IMR-90 (cell line): Measurements from ENCODE around the gene PTH1R. TPM values are rescaled to one million over a fixed set of nuclear protein-coding genes. Genes with fewer than 3 reads are reported as not detected.

Source experiments
- ATAC-seq: fragments of 200-7000 bp; cut with Tn5 transposase; 2 replicates; pipeline ENCODE4 v1.9.1; 2020; ENCODE audit warnings: low read depth, mild to moderate bottlenecking, moderate library complexity
- BruUV-seq: library from RNA; stranded (reverse); fragments of 400-500 nt; replicated peaks from 2 replicates; lab custom pipeline; 2021; lab: Mats Ljungman, UMichigan
- CTCF ChIA-PET: fragments of 300-600 bp; formaldehyde crosslinking; extraction: SDS; loops from one replicate; lab custom pipeline; 2021; ENCODE audit warnings: antibody characterized with exemption; lab: Yijun Ruan, JAX
- POLR2A ChIA-PET: fragments of 300-600 bp; sonication (Branson Sonifier 250); formaldehyde crosslinking; loops from one replicate; lab custom pipeline; 2022; ENCODE audit warnings: antibody characterized with exemption; ENCODE audit not compliant: unreplicated experiment; lab: Charles Lee
- DNase-seq: peaks from one replicate; pipeline ENCODE4 v3.0.0; 2013
- H2AFZ ChIP-seq: replicated peaks from 2 replicates; pipeline ENCODE3; 2013; ENCODE audit warnings: low read length, mild to moderate bottlenecking; ENCODE audit not compliant: poor library complexity
- H2AK5ac ChIP-seq: 2 replicates; pipeline ENCODE4 v1.6.1; 2013; ENCODE audit warnings: low read depth, low read length, inconsistent platforms
- H2AK9ac ChIP-seq: replicated peaks from 2 replicates; pipeline ENCODE3; 2013; ENCODE audit warnings: mild to moderate bottlenecking, low read depth, low read length, moderate library complexity; ENCODE audit not compliant: poor library complexity
- H2BK120ac ChIP-seq: 2 replicates; pipeline ENCODE4 v1.6.1; 2013; ENCODE audit warnings: low read depth, low read length, inconsistent platforms
- H2BK15ac ChIP-seq: 3 replicates; pipeline ENCODE4 v1.6.1; 2013; ENCODE audit warnings: low read depth, low read length, inconsistent platforms
- H2BK20ac ChIP-seq: 2 replicates; pipeline ENCODE4 v1.6.1; 2013; ENCODE audit warnings: low read depth, mild to moderate bottlenecking, inconsistent platforms, low read length, moderate library complexity
- H2BK5ac ChIP-seq: 2 replicates; pipeline ENCODE4 v1.6.1; 2013; ENCODE audit warnings: mild to moderate bottlenecking, low read depth, low read length, inconsistent platforms; ENCODE audit not compliant: poor library complexity, severe bottlenecking
- H3K14ac ChIP-seq: replicated peaks from 2 replicates; pipeline ENCODE4 v1.6.1; 2013; ENCODE audit warnings: low read depth, low read length, inconsistent platforms
- H3K18ac ChIP-seq: 2 replicates; pipeline ENCODE4 v1.6.1; 2013; ENCODE audit warnings: low read depth, low read length, control low read depth
- H3K23ac ChIP-seq: 2 replicates; pipeline ENCODE4 v1.6.1; 2013; ENCODE audit warnings: low read depth, low read length, inconsistent platforms
- H3K27ac ChIP-seq: 2 replicates; pipeline ENCODE4 v1.5.1; 2013; ENCODE audit warnings: mild to moderate bottlenecking, control low read depth, low read length; ENCODE audit not compliant: insufficient read depth
- H3K27me3 ChIP-seq: 2 replicates; pipeline ENCODE4 v1.6.1; 2013; ENCODE audit warnings: low read length; ENCODE audit not compliant: control insufficient read depth, insufficient read depth
- H3K36me3 ChIP-seq: 2 replicates; pipeline ENCODE4 v1.6.1; 2013; ENCODE audit warnings: low read length, mixed read lengths; ENCODE audit not compliant: control insufficient read depth, insufficient read depth
- H3K4ac ChIP-seq: 2 replicates; pipeline ENCODE4 v1.6.1; 2013; ENCODE audit warnings: low read depth, low read length, inconsistent platforms
- H3K4me1 ChIP-seq: 2 replicates; pipeline ENCODE4 v1.6.1; 2013; ENCODE audit warnings: low read length, mixed read lengths; ENCODE audit not compliant: control insufficient read depth, insufficient read depth
- H3K4me2 ChIP-seq: 2 replicates; pipeline ENCODE4 v1.6.1; 2013; ENCODE audit warnings: low read depth, mild to moderate bottlenecking, control low read depth, low read length, moderate library complexity
- H3K4me3 ChIP-seq: 2 replicates; pipeline ENCODE4 v1.5.1; 2013; ENCODE audit warnings: low read depth, mild to moderate bottlenecking, control low read depth, low read length, moderate library complexity; ENCODE audit not compliant: insufficient read depth
- H3K56ac ChIP-seq: 2 replicates; pipeline ENCODE4 v1.6.1; 2013; ENCODE audit warnings: low read length, inconsistent platforms; ENCODE audit not compliant: insufficient read depth; ENCODE audit errors: extremely low read depth
- H3K79me1 ChIP-seq, 2 experiments: 2 replicates each; pipeline ENCODE4 v1.6.1; 2013; ENCODE audit warnings: low read length in 2 of 2, inconsistent platforms in 1 of 2, low read depth in 1 of 2
- H3K9ac ChIP-seq: 2 replicates; pipeline ENCODE4 v1.6.1; 2013; ENCODE audit warnings: low read depth, low read length, control low read depth
- H3K9me1 ChIP-seq: 2 replicates; pipeline ENCODE4 v1.6.1; 2013; ENCODE audit warnings: low read length, inconsistent platforms; ENCODE audit not compliant: insufficient read depth
- H3K9me3 ChIP-seq: 2 replicates; pipeline ENCODE4 v1.6.1; 2013; ENCODE audit warnings: low read length; ENCODE audit not compliant: control insufficient read depth, insufficient read depth
- H4K20me1 ChIP-seq: 2 replicates; pipeline ENCODE4 v1.6.1; 2013; ENCODE audit warnings: low read length, inconsistent platforms; ENCODE audit not compliant: insufficient read depth
- H4K5ac ChIP-seq: 2 replicates; pipeline ENCODE4 v1.6.1; 2013; ENCODE audit warnings: mild to moderate bottlenecking, low read depth, low read length, control low read depth
- H4K8ac ChIP-seq, 2 experiments: 2 replicates each; pipeline ENCODE4 v1.6.1; 2013; ENCODE audit warnings: low read depth in 2 of 2, low read length in 2 of 2, control low read depth in 1 of 2, inconsistent platforms in 1 of 2
- H4K91ac ChIP-seq: 2 replicates; pipeline ENCODE4 v1.6.1; 2013; ENCODE audit warnings: low read depth, low read length, inconsistent platforms; ENCODE audit not compliant: insufficient read depth
- BHLHE40 ChIP-seq: fragments of 150-350 bp; IDR thresholded peaks from 2 replicates; pipeline ENCODE4 v1.6.1; 2016; ENCODE audit warnings: mild to moderate bottlenecking, low read depth, low read length
- CEBPB ChIP-seq: IDR thresholded peaks from 2 replicates; pipeline ENCODE4 v1.6.1; 2012; ENCODE audit warnings: low read depth, low read length, improper control_type of control experiment
- CHD1 ChIP-seq: IDR thresholded peaks from 2 replicates; pipeline ENCODE4 v1.6.1; 2012; ENCODE audit warnings: low read depth, low read length, improper control_type of control experiment
- FOS ChIP-seq: fragments of 150-350 bp; IDR thresholded peaks from 2 replicates; pipeline ENCODE4 v1.6.1; 2016; ENCODE audit warnings: low read depth, low read length
- MAFK ChIP-seq: IDR thresholded peaks from 2 replicates; pipeline ENCODE4 v1.6.1; 2012; ENCODE audit warnings: low read depth, low read length, improper control_type of control experiment
- MAZ ChIP-seq: IDR thresholded peaks from 2 replicates; pipeline ENCODE4 v1.6.1; 2012; ENCODE audit warnings: low read depth, mild to moderate bottlenecking, low read length, improper control_type of control experiment, moderate library complexity, borderline replicate concordance
- MXI1 ChIP-seq: IDR thresholded peaks from 2 replicates; pipeline ENCODE4 v1.6.1; 2012; ENCODE audit warnings: low read depth, mild to moderate bottlenecking, low read length, moderate library complexity, borderline replicate concordance
- NFE2L2 ChIP-seq: fragments of 150-350 bp; IDR thresholded peaks from 2 replicates; pipeline ENCODE4 v1.6.1; 2016; ENCODE audit warnings: low read depth, mild to moderate bottlenecking, low read length
- POLR2A ChIP-seq: IDR thresholded peaks from 2 replicates; pipeline ENCODE4 v1.6.1; 2012; ENCODE audit warnings: mild to moderate bottlenecking, low read depth, low read length
- RAD21 ChIP-seq: IDR thresholded peaks from 2 replicates; pipeline ENCODE4 v1.6.1; 2012; ENCODE audit warnings: low read length, improper control_type of control experiment
- RCOR1 ChIP-seq: IDR thresholded peaks from 2 replicates; pipeline ENCODE4 v1.6.1; 2012; ENCODE audit warnings: mild to moderate bottlenecking, low read length, improper control_type of control experiment; ENCODE audit not compliant: insufficient replicate concordance
- RFX5 ChIP-seq: IDR thresholded peaks from 2 replicates; pipeline ENCODE4 v1.8.0; 2012; ENCODE audit warnings: low read depth, mild to moderate bottlenecking, low read length, moderate library complexity
- SMC3 ChIP-seq: fragments of 150-350 bp; IDR thresholded peaks from 2 replicates; pipeline ENCODE4 v1.6.1; 2016; ENCODE audit warnings: low read depth, mild to moderate bottlenecking, antibody characterized with exemption, low read length, moderate library complexity
- WGBS, 2 experiments: methylation state at CpG; one replicate each; pipeline versions ENCODE4 v1.1.5 to v1.1.7; 2013; ENCODE audit warnings: missing lambda C conversion rate in 2 of 2; ENCODE audit not compliant: insufficient read length in 1 of 2; ENCODE audit errors: extremely low coverage in 2 of 2; 5-methylcytosine and 5-hydroxymethylcytosine counted together
- dilution Hi-C: fragments of 300-500 bp; cut with HindIII; formaldehyde crosslinking; loops from one replicate; pipeline ENCODE4 v1.14.3; 2018; ENCODE audit warnings: low sequenced_read_pairs; ENCODE audit not compliant: unreplicated experiment
- in situ Hi-C: fragments of 300-500 bp; cut with MboI; formaldehyde crosslinking; loops from 3 replicates; pipeline ENCODE4 v1.14.3; 2019; ENCODE audit warnings: low sequenced_read_pairs, inconsistent platforms, mixed read lengths
- intact Hi-C: fragments of 100-400 bp; cut with micrococcal nuclease; formaldehyde crosslinking; loops from 2 replicates; pipeline ENCODE4 v1.10.0; 2022
- polyA plus RNA-seq, 3 experiments: library from polyadenylated mRNA; depleted of rRNA; stranded (reverse); fragments of >200 nt; gene quantifications; 2 replicates each; pipeline ENCODE4 v1.2.3, GENCODE V29; 2012; ENCODE audit warnings: low replicate concordance in 1 of 3
- total RNA-seq: library from RNA; depleted of rRNA; stranded (reverse); fragments of >200 nt; gene quantifications from 2 replicates; pipeline ENCODE4 v1.2.3, GENCODE V29; 2012
- TF ChIP-seq, protein P1 (sequence below): fragments of 150-350 bp; IDR thresholded peaks from 2 replicates; pipeline ENCODE4 v1.6.1; 2017; ENCODE audit warnings: mild to moderate bottlenecking, antibody characterized with exemption, low read length, low read depth
- TF ChIP-seq, protein P2 (sequence below): fragments of 150-350 bp; IDR thresholded peaks from 2 replicates; pipeline ENCODE4 v1.6.1; 2016; ENCODE audit warnings: low read depth, mild to moderate bottlenecking, low read length, moderate library complexity, borderline replicate concordance
- TF ChIP-seq, protein P3 (sequence below): conservative IDR thresholded peaks from 2 replicates; pipeline ENCODE4 v1.5.1; 2012; ENCODE audit warnings: mild to moderate bottlenecking, low read depth, low read length, improper control_type of control experiment

Gene PTH1R
- total and polyA plus RNA-seq, 2 of the 4 experiments (the other 2 are of a cell fraction) = 0.15 to 0.18 TPM

DNA sequence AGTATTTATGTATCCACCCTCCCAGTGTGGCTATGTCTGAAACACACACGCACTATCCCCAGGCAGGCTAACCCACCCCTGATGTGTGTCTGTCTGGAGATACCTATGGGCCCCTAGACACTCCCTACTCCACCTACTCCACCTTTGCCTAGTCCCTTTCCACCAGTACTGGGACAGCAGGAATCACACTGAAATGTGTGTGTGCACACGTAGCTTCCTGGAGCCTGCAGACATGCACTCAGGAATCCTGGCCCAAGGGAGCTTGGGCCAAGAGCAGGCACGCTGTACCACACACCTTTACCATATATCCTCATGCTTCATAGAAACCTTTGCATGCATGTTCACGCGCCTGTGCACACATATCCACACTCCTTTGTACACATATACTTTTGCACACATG is 6.9 kb upstream of the PTH1R start:
- Histone ChIP-seq H2BK120ac (no peak overlapping the region), H3K4ac (no peak overlapping the region), H3K9ac (no peak overlapping the region), H3K14ac (no peak overlapping the region), H3K27me3 (peaks cover 53% of the 10 kb centered on the region), H2AK9ac (no peak overlapping the region), H3K9me3 (no peaks in the 10 kb centered on the region), H2AK5ac (no peak overlapping the region), H2AFZ (no peak overlapping the region), H2BK5ac (no peak overlapping the region), H3K4me2 (no peak overlapping the region), H3K18ac (no peak overlapping the region), H4K5ac (no peak overlapping the region), H4K20me1 (no peaks in the 10 kb centered on the region), H2BK15ac (no peak overlapping the region), H3K4me1 (no peaks in the 10 kb centered on the region), H4K91ac (no peak overlapping the region), H3K79me1 (no peaks in the 10 kb centered on the region), H3K27ac (no peak overlapping the region), H3K23ac (no peak overlapping the region), H2BK20ac (no peak overlapping the region), H3K36me3 (no peaks in the 10 kb centered on the region), H4K8ac (no peak overlapping the region), H3K9me1 (no peaks in the 10 kb centered on the region), H3K56ac (no peak overlapping the region), H3K4me3 (no peak overlapping the region)
- POLR2A ChIA-PET = interaction anchor here (0.7 kb wide), 1 partner anchor 12 kb away, joined by 3 read pairs; no protein-coding TSS in a partner anchor
- intact Hi-C loops (no loop called here), in situ Hi-C loops (no loop called here), dilution Hi-C loops (no loop called here)
- no peak for TF ChIP-seq MAFK
- TF ChIP-seq, protein P1, sequence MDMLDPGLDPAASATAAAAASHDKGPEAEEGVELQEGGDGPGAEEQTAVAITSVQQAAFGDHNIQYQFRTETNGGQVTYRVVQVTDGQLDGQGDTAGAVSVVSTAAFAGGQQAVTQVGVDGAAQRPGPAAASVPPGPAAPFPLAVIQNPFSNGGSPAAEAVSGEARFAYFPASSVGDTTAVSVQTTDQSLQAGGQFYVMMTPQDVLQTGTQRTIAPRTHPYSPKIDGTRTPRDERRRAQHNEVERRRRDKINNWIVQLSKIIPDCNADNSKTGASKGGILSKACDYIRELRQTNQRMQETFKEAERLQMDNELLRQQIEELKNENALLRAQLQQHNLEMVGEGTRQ = no peak
- no peak for TF ChIP-seq CEBPB
- TF ChIP-seq, protein P2, sequence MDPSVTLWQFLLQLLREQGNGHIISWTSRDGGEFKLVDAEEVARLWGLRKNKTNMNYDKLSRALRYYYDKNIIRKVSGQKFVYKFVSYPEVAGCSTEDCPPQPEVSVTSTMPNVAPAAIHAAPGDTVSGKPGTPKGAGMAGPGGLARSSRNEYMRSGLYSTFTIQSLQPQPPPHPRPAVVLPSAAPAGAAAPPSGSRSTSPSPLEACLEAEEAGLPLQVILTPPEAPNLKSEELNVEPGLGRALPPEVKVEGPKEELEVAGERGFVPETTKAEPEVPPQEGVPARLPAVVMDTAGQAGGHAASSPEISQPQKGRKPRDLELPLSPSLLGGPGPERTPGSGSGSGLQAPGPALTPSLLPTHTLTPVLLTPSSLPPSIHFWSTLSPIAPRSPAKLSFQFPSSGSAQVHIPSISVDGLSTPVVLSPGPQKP = no peak
- TF ChIP-seq FOS = no peak
- TF ChIP-seq POLR2A = no peak
- TF ChIP-seq CHD1 = no peak
- no peak for TF ChIP-seq SMC3
- no peak for TF ChIP-seq MXI1
- TF ChIP-seq RAD21 = no peak
- no peak for TF ChIP-seq RCOR1
- no peak for TF ChIP-seq MAZ
- no peak for TF ChIP-seq BHLHE40
- TF ChIP-seq, protein P3, sequence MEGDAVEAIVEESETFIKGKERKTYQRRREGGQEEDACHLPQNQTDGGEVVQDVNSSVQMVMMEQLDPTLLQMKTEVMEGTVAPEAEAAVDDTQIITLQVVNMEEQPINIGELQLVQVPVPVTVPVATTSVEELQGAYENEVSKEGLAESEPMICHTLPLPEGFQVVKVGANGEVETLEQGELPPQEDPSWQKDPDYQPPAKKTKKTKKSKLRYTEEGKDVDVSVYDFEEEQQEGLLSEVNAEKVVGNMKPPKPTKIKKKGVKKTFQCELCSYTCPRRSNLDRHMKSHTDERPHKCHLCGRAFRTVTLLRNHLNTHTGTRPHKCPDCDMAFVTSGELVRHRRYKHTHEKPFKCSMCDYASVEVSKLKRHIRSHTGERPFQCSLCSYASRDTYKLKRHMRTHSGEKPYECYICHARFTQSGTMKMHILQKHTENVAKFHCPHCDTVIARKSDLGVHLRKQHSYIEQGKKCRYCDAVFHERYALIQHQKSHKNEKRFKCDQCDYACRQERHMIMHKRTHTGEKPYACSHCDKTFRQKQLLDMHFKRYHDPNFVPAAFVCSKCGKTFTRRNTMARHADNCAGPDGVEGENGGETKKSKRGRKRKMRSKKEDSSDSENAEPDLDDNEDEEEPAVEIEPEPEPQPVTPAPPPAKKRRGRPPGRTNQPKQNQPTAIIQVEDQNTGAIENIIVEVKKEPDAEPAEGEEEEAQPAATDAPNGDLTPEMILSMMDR = no peak
- TF ChIP-seq RFX5 = no peak
- no peak for TF ChIP-seq NFE2L2
- WGBS, 2 experiments = 71% methylated on average over 4 of the region's 5 CpGs; no CpG with 5 or more reads in 1 of the 2 experiments
- DNase-seq (no peak), ATAC-seq (no peak)
- no TSS peak for BruUV-seq
- CTCF ChIA-PET = no interaction called here
